Adipocyte (in vitro differentiated cells): ENCODE data around the gene CARS1.

Source experiments
- DNase-seq: peaks from one replicate; pipeline ENCODE4 v3.0.0-alpha.2; 2015; ENCODE audit warnings: low read depth
- H3K27me3 ChIP-seq: replicated peaks from 2 replicates; pipeline ENCODE4 v1.7.0; 2013; ENCODE audit warnings: mild to moderate bottlenecking, low read length, moderate library complexity; ENCODE audit not compliant: control insufficient read depth, insufficient read depth
- H3K36me3 ChIP-seq: 2 replicates; pipeline ENCODE4 v1.7.0; 2013; ENCODE audit warnings: low read length, mild to moderate bottlenecking, moderate library complexity; ENCODE audit not compliant: control insufficient read depth, insufficient read depth, severe bottlenecking
- H3K4me1 ChIP-seq: 2 replicates; pipeline ENCODE4 v1.7.0; 2013; ENCODE audit warnings: mild to moderate bottlenecking, low read length, moderate library complexity; ENCODE audit not compliant: control insufficient read depth, insufficient read depth
- H3K4me3 ChIP-seq: 2 replicates; pipeline ENCODE4 v1.7.0; 2013; ENCODE audit warnings: mild to moderate bottlenecking, low read length, moderate library complexity
- H3K9ac ChIP-seq: 2 replicates; pipeline ENCODE4 v1.7.0; 2013; ENCODE audit warnings: mild to moderate bottlenecking, low read length, moderate library complexity
- H3K9me3 ChIP-seq: 2 replicates; pipeline ENCODE4 v1.7.0; 2013; ENCODE audit warnings: mild to moderate bottlenecking, low read length, moderate library complexity; ENCODE audit not compliant: control insufficient read depth

Gene CARS1

GRCh38 chr11:2980168-2980840 lies 76.9 kb downstream of the CARS1 start:
- Histone ChIP-seq H3K4me3 (no peak overlapping the region), H3K9me3 (no peaks in the 10 kb centered on the region), H3K36me3 (peaks cover 40% of the 10 kb centered on the region), H3K4me1 (peaks cover 28% of the 10 kb centered on the region), H3K27me3 (no peaks in the 10 kb centered on the region), H3K9ac (no peak overlapping the region)
- no peak for DNase-seq

DNA sequence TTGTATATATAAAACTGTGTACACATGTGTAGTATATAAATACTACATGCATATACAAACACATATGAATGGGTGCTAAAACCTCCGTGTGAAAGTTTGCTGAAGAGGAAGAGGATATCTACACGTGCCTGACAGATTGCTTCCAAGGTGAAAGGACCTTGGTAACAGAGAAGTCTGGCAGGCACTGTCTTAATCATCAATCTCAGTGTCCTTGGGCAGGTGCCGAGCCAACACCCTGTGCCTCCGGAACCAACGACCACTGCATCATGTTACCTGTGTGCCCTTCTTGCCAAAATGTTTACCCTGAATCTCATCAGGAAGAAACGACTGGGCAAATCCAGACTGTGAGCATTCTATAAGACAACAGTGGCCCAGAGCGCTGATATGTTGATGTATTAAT lies 80.1 kb downstream of the CARS1 start:
- peaks cover 71% of the 10 kb centered on the region for H3K36me3 ChIP-seq
- DNase-seq: no peak
- H3K9ac ChIP-seq: no peak overlapping the region
- H3K4me3 ChIP-seq: no peak overlapping the region
- H3K4me1 ChIP-seq: peaks cover 17% of the 10 kb centered on the region
- H3K27me3 ChIP-seq: no peaks in the 10 kb centered on the region
- no peaks in the 10 kb centered on the region for H3K9me3 ChIP-seq

DNA sequence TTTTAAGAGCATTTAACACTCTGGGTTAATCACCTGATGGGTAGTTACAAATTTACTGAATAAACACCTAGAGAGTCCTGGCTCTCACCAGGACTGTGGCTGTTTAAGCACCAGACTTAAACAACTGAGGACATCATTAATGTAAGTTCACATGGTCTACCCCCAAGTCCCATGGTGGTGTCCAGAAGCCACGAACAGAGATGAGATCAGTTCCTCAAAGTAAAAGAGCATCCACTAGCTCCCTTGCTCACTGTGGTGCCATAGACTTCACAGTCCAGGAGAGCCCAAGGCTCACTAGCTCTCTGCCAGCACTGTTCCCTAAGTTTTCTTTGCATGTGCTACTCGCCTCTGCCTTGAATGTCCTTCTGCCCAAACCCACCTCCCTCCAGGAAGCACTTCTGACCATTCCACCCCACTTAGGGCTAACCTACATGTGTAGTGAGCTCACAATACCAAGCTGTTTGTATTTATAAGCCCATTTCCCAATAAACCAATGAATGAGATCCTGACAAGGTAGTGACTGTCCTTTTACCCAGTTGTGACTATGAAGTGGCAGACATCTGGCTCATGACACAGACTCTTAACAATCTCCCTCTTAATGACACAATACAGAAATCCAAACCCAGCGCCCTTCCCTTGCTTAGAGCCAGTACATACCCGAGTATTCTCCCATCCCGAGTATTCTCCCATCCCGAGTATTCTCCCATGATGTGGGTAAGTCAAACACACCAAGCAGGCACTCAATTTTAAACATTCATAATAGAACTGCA lies 80.7 kb downstream of the CARS1 start:
- Histone ChIP-seq H3K9ac (peak overlapping the region; percentile 24), H3K27me3 (no peaks in the 10 kb centered on the region), H3K9me3 (no peaks in the 10 kb centered on the region), H3K4me3 (no peak overlapping the region), H3K4me1 (peaks cover 12% of the 10 kb centered on the region), H3K36me3 (peaks cover 77% of the 10 kb centered on the region)
- DNase-seq: no peak

- H3K9ac ChIP-seq: no peak overlapping the region
- H3K27me3 ChIP-seq: no peaks in the 10 kb centered on the region
- H3K4me1 ChIP-seq: peaks cover 18% of the 10 kb centered on the region
- peak; percentile 36 for DNase-seq
- H3K4me3 ChIP-seq: no peak overlapping the region
- no peaks in the 10 kb centered on the region for H3K9me3 ChIP-seq
- H3K36me3 ChIP-seq: peaks cover 84% of the 10 kb centered on the region
Measured at GRCh38 chr11:2975594-2975993, 81.6 kb downstream of the CARS1 start.

- H3K4me1 ChIP-seq: peaks cover 23% of the 10 kb centered on the region
- no peaks in the 10 kb centered on the region for H3K9me3 ChIP-seq
- peaks cover 96% of the 10 kb centered on the region for H3K36me3 ChIP-seq
- H3K4me3 ChIP-seq: no peak overlapping the region
- DNase-seq: no peak
- H3K9ac ChIP-seq: no peak overlapping the region
- H3K27me3 ChIP-seq: no peaks in the 10 kb centered on the region
Measured at GRCh38 chr11:2974272-2974671, 83.0 kb downstream of the CARS1 start.

- H3K4me3 ChIP-seq: no peak overlapping the region
Measured at GRCh38 chr11:2968341-2968900, 88.8 kb downstream of the CARS1 start.

GRCh38 chr11:2964782-2965181 lies 92.4 kb downstream of the CARS1 start:
- Histone ChIP-seq H3K9me3 (no peaks in the 10 kb centered on the region), H3K27me3 (no peaks in the 10 kb centered on the region), H3K9ac (no peak overlapping the region), H3K4me3 (no peak overlapping the region), H3K4me1 (peaks cover 7% of the 10 kb centered on the region), H3K36me3 (peaks cover 83% of the 10 kb centered on the region)
- no peak for DNase-seq

More at GRCh38 chr11:2968341-2968900, 88.8 kb downstream of the CARS1 start:
- H3K9ac ChIP-seq: no peak overlapping the region
- H3K27me3 ChIP-seq: no peaks in the 10 kb centered on the region
- H3K36me3 ChIP-seq: peaks cover 89% of the 10 kb centered on the region
- no peak for DNase-seq
- peaks cover 18% of the 10 kb centered on the region for H3K4me1 ChIP-seq
- no peaks in the 10 kb centered on the region for H3K9me3 ChIP-seq

DNA sequence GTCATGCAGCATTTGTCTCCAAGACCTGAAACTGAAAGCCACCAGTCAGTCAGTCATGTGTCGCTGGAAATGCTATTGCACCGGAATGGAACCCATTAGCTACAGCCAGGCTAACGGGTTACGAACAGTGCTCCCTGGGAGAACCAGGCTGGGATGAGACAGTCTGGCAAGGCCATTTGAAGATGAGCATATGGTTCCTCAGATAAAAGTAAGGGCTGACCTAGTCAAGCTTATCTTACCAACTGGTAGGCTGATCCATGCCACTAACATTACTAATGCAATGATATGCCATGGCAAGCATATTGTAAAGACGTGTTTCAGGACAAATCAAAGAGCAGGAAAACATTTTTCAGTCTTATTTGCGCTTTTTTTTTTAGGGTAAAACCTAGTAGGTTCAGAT lies 93.5 kb downstream of the CARS1 start:
- Histone ChIP-seq H3K36me3 (peaks cover 83% of the 10 kb centered on the region), H3K27me3 (no peaks in the 10 kb centered on the region), H3K4me3 (no peak overlapping the region), H3K4me1 (peaks cover 7% of the 10 kb centered on the region), H3K9ac (no peak overlapping the region), H3K9me3 (no peaks in the 10 kb centered on the region)
- no peak for DNase-seq

DNA sequence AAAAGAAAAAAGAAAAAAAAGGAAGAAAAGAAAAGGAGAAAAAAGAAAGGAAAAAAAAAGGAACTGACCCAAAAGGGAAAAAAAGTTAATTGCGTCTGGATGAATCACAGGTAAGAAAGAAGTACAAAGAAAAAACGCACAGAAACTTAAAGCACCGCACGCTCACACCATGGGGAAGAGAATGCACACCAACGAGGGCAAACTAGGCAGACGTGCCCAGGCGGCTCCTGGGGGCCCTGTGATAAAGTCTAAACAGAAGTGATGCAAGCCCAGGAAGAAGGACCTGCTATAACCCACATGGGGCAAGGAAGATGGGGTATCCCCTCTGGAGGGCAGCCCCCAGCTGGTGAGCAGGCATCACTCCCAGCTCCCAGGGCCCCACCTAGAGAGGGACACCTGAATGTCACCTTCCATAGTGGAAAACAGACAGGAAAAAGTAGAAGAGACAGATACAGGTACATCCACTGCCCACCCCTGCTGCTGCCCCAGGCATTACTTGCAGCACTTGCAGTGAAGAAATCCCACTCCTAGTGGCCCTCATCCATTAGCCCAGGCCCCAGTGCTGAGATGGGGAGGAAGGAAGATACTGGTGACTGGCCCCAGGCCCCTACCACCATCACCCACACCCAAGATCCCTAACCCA lies 94.0 kb downstream of the CARS1 start:
- H3K9ac ChIP-seq: no peak overlapping the region
- peaks cover 83% of the 10 kb centered on the region for H3K36me3 ChIP-seq
- H3K27me3 ChIP-seq: no peaks in the 10 kb centered on the region
- no peaks in the 10 kb centered on the region for H3K9me3 ChIP-seq
- peaks cover 7% of the 10 kb centered on the region for H3K4me1 ChIP-seq
- DNase-seq: no peak
- H3K4me3 ChIP-seq: no peak overlapping the region

GRCh38 chr11:2961080-2961479 lies 96.1 kb downstream of the CARS1 start:
- DNase-seq: no peak
- H3K27me3 ChIP-seq: no peaks in the 10 kb centered on the region
- peaks cover 86% of the 10 kb centered on the region for H3K36me3 ChIP-seq
- peaks cover 7% of the 10 kb centered on the region for H3K4me1 ChIP-seq
- H3K9me3 ChIP-seq: no peaks in the 10 kb centered on the region
- no peak overlapping the region for H3K9ac ChIP-seq
- H3K4me3 ChIP-seq: no peak overlapping the region

DNA sequence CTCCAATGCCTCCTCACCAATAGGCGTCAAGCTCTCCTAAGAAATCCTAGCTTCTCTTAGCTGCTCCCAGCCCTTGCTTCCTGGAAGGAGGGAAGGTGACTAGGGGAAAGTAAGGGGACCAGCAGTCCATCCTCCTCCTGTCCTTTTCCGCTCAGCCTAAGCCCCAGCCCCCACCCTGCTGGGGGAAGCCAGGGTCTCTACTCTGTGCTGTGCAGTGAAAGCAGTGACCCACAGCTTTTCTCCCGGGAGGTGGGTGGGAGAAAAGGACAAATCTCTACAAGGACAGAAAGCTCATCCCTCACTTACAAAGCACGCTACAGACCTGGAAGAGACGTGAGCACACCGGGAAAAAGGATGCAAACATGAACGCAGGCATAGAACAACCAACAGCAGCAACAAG lies 97.1 kb downstream of the CARS1 start:
- Histone ChIP-seq H3K9me3 (no peaks in the 10 kb centered on the region), H3K27me3 (no peaks in the 10 kb centered on the region), H3K4me3 (no peak overlapping the region), H3K4me1 (peaks cover 4% of the 10 kb centered on the region), H3K9ac (no peak overlapping the region), H3K36me3 (peaks cover 87% of the 10 kb centered on the region)
- no peak for DNase-seq
